ENCODE results near the gene REN. TPM values are rescaled to one million over a fixed set of nuclear protein-coding genes. Genes with fewer than 3 reads are reported as not detected.

The REN gene
- total and polyA plus RNA-seq, 2 experiments from 2014 or later: not detected

DNA sequence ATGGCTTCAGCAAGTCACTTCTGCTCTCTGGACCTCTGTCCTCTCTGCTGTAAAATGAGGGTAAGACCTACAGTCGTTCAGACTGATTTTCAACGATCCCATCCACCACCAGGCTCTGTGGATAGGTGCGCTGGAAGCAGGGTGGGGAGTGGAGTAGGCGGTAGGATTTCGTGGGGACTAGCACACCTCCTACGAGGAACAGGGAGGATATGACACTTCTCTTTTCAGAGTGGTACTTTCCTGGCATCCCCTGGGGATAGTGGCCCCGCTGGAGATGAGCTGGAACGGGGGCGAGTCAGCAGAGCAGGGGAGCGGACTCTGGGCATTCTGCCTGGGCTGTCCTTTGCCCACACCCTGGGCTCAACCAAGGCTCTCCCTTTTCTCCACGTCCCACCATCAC lies 32.0 kb downstream of the REN start:
- H3K9me3 Mint-ChIP-seq: no peaks in the 10 kb centered on the region
- H3K4me1 Mint-ChIP-seq: peaks cover 20% of the 10 kb centered on the region
- no peaks in the 10 kb centered on the region for H4K20me1 ChIP-seq (replicated peaks; ENCODE audit: insufficient read depth)
- H3K27ac Mint-ChIP-seq: no peak overlapping the region
- no peak overlapping the region for H3K4me2 ChIP-seq
- peaks cover 17% of the 10 kb centered on the region for H3K27me3 Mint-ChIP-seq (ENCODE audit: insufficient read depth, low read depth, poor library complexity)
- no peak overlapping the region for H3K4me3 ChIP-seq
- H3K4me1 ChIP-seq (ENCODE audit: insufficient read depth): peaks cover 22% of the 10 kb centered on the region
- H3F3A ChIP-seq (replicated peaks; ENCODE audit: low read depth): no peaks in the 10 kb centered on the region
- DNase-seq (ENCODE audit: low spot score) (no peak), ATAC-seq (no peak)
- no peaks in the 10 kb centered on the region for H3K36me3 ChIP-seq (ENCODE audit: insufficient read depth)
- H3K79me2 ChIP-seq (replicated peaks; ENCODE audit: insufficient read depth): no peaks in the 10 kb centered on the region
- no peaks in the 10 kb centered on the region for H3K9me2 ChIP-seq (ENCODE audit: insufficient read depth)
- H3K36me3 Mint-ChIP-seq (ENCODE audit: low read depth): peaks cover 18% of the 10 kb centered on the region
- H3K4me3 Mint-ChIP-seq: no peak overlapping the region
- no peak overlapping the region for H2AFZ ChIP-seq
- H3K27me3 ChIP-seq (ENCODE audit: insufficient read depth): no peaks in the 10 kb centered on the region
- TF ChIP-seq STAT1 (IDR thresholded peaks at IDR 0.05; ENCODE audit: unreplicated experiment) (no peak), POLR2AphosphoS5 (IDR thresholded peaks at IDR 0.05; ENCODE audit: low read depth) (no peak), EZH2 (IDR thresholded peaks at IDR 0.05; ENCODE audit: low read depth, unreplicated experiment) (no peak), JUNB (IDR thresholded peaks at IDR 0.05; ENCODE audit: unreplicated experiment) (no peak), NANOG (IDR thresholded peaks at IDR 0.05; ENCODE audit: borderline replicate concordance) (no peak), ZNF114 (CRISPR knock-in tag; IDR thresholded peaks at IDR 0.05) (no peak), CREB1 (CRISPR knock-in tag; IDR thresholded peaks at IDR 0.05; ENCODE audit: low read depth) (no peak), ZNF331 (CRISPR knock-in tag; IDR thresholded peaks at IDR 0.05; ENCODE audit: low read depth) (no peak)
- TF ChIP-seq, protein P1, sequence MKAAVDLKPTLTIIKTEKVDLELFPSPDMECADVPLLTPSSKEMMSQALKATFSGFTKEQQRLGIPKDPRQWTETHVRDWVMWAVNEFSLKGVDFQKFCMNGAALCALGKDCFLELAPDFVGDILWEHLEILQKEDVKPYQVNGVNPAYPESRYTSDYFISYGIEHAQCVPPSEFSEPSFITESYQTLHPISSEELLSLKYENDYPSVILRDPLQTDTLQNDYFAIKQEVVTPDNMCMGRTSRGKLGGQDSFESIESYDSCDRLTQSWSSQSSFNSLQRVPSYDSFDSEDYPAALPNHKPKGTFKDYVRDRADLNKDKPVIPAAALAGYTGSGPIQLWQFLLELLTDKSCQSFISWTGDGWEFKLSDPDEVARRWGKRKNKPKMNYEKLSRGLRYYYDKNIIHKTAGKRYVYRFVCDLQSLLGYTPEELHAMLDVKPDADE (IDR thresholded peaks at IDR 0.05): no peak
- TF ChIP-seq, protein P2, sequence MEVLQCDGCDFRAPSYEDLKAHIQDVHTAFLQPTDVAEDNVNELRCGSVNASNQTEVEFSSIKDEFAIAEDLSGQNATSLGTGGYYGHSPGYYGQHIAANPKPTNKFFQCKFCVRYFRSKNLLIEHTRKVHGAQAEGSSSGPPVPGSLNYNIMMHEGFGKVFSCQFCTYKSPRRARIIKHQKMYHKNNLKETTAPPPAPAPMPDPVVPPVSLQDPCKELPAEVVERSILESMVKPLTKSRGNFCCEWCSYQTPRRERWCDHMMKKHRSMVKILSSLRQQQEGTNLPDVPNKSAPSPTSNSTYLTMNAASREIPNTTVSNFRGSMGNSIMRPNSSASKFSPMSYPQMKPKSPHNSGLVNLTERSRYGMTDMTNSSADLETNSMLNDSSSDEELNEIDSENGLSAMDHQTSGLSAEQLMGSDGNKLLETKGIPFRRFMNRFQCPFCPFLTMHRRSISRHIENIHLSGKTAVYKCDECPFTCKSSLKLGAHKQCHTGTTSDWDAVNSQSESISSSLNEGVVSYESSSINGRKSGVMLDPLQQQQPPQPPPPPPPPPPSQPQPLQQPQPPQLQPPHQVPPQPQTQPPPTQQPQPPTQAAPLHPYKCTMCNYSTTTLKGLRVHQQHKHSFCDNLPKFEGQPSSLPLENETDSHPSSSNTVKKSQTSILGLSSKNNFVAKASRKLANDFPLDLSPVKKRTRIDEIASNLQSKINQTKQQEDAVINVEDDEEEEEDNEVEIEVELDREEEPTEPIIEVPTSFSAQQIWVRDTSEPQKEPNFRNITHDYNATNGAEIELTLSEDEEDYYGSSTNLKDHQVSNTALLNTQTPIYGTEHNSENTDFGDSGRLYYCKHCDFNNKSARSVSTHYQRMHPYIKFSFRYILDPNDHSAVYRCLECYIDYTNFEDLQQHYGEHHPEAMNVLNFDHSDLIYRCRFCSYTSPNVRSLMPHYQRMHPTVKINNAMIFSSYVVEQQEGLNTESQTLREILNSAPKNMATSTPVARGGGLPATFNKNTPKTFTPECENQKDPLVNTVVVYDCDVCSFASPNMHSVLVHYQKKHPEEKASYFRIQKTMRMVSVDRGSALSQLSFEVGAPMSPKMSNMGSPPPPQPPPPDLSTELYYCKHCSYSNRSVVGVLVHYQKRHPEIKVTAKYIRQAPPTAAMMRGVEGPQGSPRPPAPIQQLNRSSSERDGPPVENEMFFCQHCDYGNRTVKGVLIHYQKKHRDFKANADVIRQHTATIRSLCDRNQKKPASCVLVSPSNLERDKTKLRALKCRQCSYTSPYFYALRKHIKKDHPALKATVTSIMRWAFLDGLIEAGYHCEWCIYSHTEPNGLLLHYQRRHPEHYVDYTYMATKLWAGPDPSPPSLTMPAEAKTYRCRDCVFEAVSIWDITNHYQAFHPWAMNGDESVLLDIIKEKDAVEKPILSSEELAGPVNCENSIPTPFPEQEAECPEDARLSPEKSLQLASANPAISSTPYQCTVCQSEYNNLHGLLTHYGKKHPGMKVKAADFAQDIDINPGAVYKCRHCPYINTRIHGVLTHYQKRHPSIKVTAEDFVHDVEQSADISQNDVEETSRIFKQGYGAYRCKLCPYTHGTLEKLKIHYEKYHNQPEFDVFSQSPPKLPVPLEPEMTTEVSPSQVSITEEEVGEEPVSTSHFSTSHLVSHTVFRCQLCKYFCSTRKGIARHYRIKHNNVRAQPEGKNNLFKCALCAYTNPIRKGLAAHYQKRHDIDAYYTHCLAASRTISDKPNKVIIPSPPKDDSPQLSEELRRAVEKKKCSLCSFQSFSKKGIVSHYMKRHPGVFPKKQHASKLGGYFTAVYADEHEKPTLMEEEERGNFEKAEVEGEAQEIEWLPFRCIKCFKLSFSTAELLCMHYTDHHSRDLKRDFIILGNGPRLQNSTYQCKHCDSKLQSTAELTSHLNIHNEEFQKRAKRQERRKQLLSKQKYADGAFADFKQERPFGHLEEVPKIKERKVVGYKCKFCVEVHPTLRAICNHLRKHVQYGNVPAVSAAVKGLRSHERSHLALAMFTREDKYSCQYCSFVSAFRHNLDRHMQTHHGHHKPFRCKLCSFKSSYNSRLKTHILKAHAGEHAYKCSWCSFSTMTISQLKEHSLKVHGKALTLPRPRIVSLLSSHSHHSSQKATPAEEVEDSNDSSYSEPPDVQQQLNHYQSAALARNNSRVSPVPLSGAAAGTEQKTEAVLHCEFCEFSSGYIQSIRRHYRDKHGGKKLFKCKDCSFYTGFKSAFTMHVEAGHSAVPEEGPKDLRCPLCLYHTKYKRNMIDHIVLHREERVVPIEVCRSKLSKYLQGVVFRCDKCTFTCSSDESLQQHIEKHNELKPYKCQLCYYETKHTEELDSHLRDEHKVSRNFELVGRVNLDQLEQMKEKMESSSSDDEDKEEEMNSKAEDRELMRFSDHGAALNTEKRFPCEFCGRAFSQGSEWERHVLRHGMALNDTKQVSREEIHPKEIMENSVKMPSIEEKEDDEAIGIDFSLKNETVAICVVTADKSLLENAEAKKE (CRISPR knock-in tag; IDR thresholded peaks at IDR 0.05): no peak
- TF ChIP-seq, protein P3, sequence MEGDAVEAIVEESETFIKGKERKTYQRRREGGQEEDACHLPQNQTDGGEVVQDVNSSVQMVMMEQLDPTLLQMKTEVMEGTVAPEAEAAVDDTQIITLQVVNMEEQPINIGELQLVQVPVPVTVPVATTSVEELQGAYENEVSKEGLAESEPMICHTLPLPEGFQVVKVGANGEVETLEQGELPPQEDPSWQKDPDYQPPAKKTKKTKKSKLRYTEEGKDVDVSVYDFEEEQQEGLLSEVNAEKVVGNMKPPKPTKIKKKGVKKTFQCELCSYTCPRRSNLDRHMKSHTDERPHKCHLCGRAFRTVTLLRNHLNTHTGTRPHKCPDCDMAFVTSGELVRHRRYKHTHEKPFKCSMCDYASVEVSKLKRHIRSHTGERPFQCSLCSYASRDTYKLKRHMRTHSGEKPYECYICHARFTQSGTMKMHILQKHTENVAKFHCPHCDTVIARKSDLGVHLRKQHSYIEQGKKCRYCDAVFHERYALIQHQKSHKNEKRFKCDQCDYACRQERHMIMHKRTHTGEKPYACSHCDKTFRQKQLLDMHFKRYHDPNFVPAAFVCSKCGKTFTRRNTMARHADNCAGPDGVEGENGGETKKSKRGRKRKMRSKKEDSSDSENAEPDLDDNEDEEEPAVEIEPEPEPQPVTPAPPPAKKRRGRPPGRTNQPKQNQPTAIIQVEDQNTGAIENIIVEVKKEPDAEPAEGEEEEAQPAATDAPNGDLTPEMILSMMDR (conservative IDR thresholded peaks at IDR 0.05; ENCODE audit: low read depth in 2 of 2): no peak
- TF ChIP-seq, protein P4, sequence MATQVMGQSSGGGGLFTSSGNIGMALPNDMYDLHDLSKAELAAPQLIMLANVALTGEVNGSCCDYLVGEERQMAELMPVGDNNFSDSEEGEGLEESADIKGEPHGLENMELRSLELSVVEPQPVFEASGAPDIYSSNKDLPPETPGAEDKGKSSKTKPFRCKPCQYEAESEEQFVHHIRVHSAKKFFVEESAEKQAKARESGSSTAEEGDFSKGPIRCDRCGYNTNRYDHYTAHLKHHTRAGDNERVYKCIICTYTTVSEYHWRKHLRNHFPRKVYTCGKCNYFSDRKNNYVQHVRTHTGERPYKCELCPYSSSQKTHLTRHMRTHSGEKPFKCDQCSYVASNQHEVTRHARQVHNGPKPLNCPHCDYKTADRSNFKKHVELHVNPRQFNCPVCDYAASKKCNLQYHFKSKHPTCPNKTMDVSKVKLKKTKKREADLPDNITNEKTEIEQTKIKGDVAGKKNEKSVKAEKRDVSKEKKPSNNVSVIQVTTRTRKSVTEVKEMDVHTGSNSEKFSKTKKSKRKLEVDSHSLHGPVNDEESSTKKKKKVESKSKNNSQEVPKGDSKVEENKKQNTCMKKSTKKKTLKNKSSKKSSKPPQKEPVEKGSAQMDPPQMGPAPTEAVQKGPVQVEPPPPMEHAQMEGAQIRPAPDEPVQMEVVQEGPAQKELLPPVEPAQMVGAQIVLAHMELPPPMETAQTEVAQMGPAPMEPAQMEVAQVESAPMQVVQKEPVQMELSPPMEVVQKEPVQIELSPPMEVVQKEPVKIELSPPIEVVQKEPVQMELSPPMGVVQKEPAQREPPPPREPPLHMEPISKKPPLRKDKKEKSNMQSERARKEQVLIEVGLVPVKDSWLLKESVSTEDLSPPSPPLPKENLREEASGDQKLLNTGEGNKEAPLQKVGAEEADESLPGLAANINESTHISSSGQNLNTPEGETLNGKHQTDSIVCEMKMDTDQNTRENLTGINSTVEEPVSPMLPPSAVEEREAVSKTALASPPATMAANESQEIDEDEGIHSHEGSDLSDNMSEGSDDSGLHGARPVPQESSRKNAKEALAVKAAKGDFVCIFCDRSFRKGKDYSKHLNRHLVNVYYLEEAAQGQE (IDR thresholded peaks at IDR 0.05; ENCODE audit: unreplicated experiment): no peak
- no peak overlapping the region for H3K27ac ChIP-seq (ENCODE audit: low read depth)

All from GM23338 (cell line).